ENCODE measurements around the gene PLA2G4E. TPM values are rescaled to one million over a fixed set of nuclear protein-coding genes. Genes with fewer than 3 reads are reported as not detected.
A peak's percentile ranks its signal among the peaks of the same experiment; 100 is the strongest.

PLA2G4E gene
- polyA plus RNA-seq, 2 of the 4 experiments (the other 2 are of a cell fraction) = 0.01 TPM; not detected in 1

DNA sequence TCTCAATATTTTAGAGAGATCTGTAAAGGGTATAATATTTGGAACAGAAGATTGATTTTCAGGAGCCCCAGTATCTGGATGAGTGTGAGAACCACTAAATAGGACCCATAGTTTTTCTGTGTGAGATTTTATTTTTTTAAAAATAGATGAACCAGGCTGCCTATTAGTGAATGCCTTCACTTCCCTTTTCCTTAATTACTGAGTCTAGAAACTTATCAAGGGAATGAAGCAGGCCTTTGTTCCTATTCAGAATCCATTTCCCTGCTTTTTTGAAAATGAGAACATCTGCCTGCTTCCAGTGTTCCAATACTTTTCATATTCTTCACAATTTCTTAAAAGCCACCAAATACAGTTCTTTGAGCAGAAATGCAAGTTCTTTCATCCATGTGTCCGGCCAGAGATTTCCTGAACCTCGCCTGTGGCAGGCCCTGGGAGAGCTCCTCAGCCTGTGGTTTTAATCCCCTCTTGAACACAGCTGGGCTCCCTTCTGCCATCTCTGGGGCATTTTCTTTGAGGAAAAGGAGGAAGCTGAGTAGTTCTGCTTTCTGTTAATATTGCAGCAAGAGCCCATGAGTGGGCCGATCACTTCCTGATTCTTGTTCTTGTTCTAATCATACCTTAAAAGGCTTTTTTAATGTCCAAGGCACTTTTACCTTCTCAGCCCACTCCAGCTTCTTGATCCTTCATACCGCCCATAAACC, 53.2 kb downstream of the PLA2G4E start:
- H3K4me1 ChIP-seq = peaks cover 16% of the 10 kb centered on the region; the same call in 2 of the 3 replicates
- H3K9me3 ChIP-seq = no peaks in the 10 kb centered on the region
- WGBS (ENCODE audit: missing lambda C conversion rate) = 96% methylated on average over 4 of the region's 4 CpGs
- ChIA-PET POLR2A (no interaction called here), CTCF (no interaction called here)
- DNase-seq (ENCODE audit: low read depth in 1 of 2, low spot score in 1 of 2) (no peak), FAIRE-seq (no peak), ATAC-seq (no peak)
- H3K4me2 ChIP-seq = no peak overlapping the region
- TF ChIP-seq HOXA7 (CRISPR knock-in tag; IDR thresholded peaks at IDR 0.05) (no peak), BHLHE40 (IDR thresholded peaks at IDR 0.05; ENCODE audit: low read depth, low read length) (no peak), TP53 (CRISPR knock-in tag; IDR thresholded peaks at IDR 0.05) (no peak), EHF (CRISPR knock-in tag; IDR thresholded peaks at IDR 0.05) (no peak), HMGXB4 (CRISPR knock-in tag; IDR thresholded peaks at IDR 0.05; ENCODE audit: borderline replicate concordance) (no peak), JUN (IDR thresholded peaks at IDR 0.05) (no peak), FOSB (CRISPR knock-in tag; IDR thresholded peaks at IDR 0.05) (no peak)
- H3K4me3 ChIP-seq = no peak overlapping the region
- no peak overlapping the region for H3K27ac ChIP-seq

- TF ChIP-seq BHLHE40 (IDR thresholded peaks at IDR 0.05; ENCODE audit: low read depth, low read length) = no peak
- TF ChIP-seq ESRRA (IDR thresholded peaks at IDR 0.05; ENCODE audit: borderline replicate concordance, low read length) = no peak
- no peak for TF ChIP-seq HMGXB4 (CRISPR knock-in tag; IDR thresholded peaks at IDR 0.05; ENCODE audit: borderline replicate concordance)
- TF ChIP-seq KDM1A (IDR thresholded peaks at IDR 0.05; ENCODE audit: low read depth) = no peak
- TF ChIP-seq HOXB5 (CRISPR knock-in tag; IDR thresholded peaks at IDR 0.05) = no peak
- no peak for TF ChIP-seq CBX2 (IDR thresholded peaks at IDR 0.05; ENCODE audit: borderline replicate concordance, low read depth)
- TF ChIP-seq RAD21 (conservative IDR thresholded peaks at IDR 0.05 in 1 of 2, IDR thresholded peaks at IDR 0.05 in 1 of 2) = no peak
- no peak for TF ChIP-seq FOSL2 (IDR thresholded peaks at IDR 0.05)
- TF ChIP-seq FOSL2 (CRISPR knock-in tag; IDR thresholded peaks at IDR 0.05) = no peak
- TF ChIP-seq RARB (CRISPR knock-in tag; IDR thresholded peaks at IDR 0.05) = no peak
- TF ChIP-seq HEYL (CRISPR knock-in tag; IDR thresholded peaks at IDR 0.05) = no peak
- TF ChIP-seq RFX5 (IDR thresholded peaks at IDR 0.05) = no peak
- no peak for TF ChIP-seq JUN (IDR thresholded peaks at IDR 0.05)
- TF ChIP-seq CHD4 (IDR thresholded peaks at IDR 0.05; ENCODE audit: borderline replicate concordance) = no peak
- TF ChIP-seq FOXS1 (CRISPR knock-in tag; IDR thresholded peaks at IDR 0.05) = no peak
- no peak for DNase-seq (ENCODE audit: low read depth in 1 of 2, low spot score in 1 of 2)
- no peak for ATAC-seq
- Histone ChIP-seq H3K9me3 (no peaks in the 10 kb centered on the region), H3K27ac (no peak overlapping the region), H3K4me3 (no peak overlapping the region), H3K4me2 (no peak overlapping the region), H3K4me1 (peaks cover 22% of the 10 kb centered on the region)
- 98% methylated on average over 3 of the region's 3 CpGs for WGBS (ENCODE audit: missing lambda C conversion rate)
- FAIRE-seq = no peak
- POLR2A ChIA-PET = no interaction called here
- CTCF ChIA-PET = interaction anchor here (1.0 kb wide), 1 partner anchor 170 kb away, joined by 3 read pairs; no protein-coding TSS in a partner anchor
These were observed 53.8 kb downstream of the PLA2G4E start for GRCh38 chr15:41966920-41967465.

GRCh38 chr15:41966414-41966812, 54.4 kb downstream of the PLA2G4E start:
- H3K9me3 ChIP-seq = no peaks in the 10 kb centered on the region
- ATAC-seq (no peak), FAIRE-seq (no peak), DNase-seq (ENCODE audit: low read depth in 1 of 2, low spot score in 1 of 2) (no peak)
- no peak overlapping the region for H3K27ac ChIP-seq
- no peak overlapping the region for H3K4me3 ChIP-seq
- no peak overlapping the region for H3K4me2 ChIP-seq
- 81% methylated on average over 4 of the region's 4 CpGs for WGBS (ENCODE audit: missing lambda C conversion rate)
- POLR2A ChIA-PET = no interaction called here
- CTCF ChIA-PET = interaction anchor here (1.0 to 1.1 kb wide), 2 partner anchors 117 to 171 kb away, joined by 3 read pairs; no protein-coding TSS in a partner anchor
- peak; percentile 46 for TF ChIP-seq MAFK (IDR thresholded peaks at IDR 0.05; ENCODE audit: partially characterized antibody)
- TF ChIP-seq HOXB5 (CRISPR knock-in tag; IDR thresholded peaks at IDR 0.05) = no peak
- H3K4me1 ChIP-seq = peaks cover 28% of the 10 kb centered on the region
